ENCODE results near the gene SPON1.

DNA sequence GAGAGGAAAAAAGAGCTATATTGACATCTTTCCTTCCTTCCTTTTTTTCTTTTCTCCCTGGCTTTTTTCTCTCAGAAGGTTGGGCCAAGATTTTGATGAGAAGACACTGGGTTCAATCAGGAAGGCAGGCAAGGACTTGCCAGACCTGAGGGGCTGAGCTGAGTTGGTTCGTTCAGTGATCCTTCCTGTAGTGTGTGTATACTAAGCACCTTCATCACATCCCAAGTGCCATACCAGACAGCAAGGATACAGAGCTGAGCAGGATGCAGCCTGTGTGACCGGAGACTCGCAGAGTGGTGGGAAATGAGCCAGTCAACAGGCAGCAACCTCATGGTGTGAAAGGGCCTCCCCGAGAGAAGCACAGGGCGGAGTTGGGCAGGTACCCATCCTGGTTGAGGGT is 95.5 kb downstream of the SPON1 start:
- TF ChIP-seq, protein P1, sequence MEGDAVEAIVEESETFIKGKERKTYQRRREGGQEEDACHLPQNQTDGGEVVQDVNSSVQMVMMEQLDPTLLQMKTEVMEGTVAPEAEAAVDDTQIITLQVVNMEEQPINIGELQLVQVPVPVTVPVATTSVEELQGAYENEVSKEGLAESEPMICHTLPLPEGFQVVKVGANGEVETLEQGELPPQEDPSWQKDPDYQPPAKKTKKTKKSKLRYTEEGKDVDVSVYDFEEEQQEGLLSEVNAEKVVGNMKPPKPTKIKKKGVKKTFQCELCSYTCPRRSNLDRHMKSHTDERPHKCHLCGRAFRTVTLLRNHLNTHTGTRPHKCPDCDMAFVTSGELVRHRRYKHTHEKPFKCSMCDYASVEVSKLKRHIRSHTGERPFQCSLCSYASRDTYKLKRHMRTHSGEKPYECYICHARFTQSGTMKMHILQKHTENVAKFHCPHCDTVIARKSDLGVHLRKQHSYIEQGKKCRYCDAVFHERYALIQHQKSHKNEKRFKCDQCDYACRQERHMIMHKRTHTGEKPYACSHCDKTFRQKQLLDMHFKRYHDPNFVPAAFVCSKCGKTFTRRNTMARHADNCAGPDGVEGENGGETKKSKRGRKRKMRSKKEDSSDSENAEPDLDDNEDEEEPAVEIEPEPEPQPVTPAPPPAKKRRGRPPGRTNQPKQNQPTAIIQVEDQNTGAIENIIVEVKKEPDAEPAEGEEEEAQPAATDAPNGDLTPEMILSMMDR (conservative IDR thresholded peaks at IDR 0.05; ENCODE audit: low read depth, low read length) = no peak
- no peak for TF ChIP-seq EZH2 (IDR thresholded peaks at IDR 0.05; ENCODE audit: low read length, unreplicated experiment)
